Ammon's horn (tissue), 1 donor: ENCODE data around the gene FAM171A2.

Experiments used
- DNase-seq: peaks from one replicate; pipeline ENCODE4 v3.0.0-alpha.2; 2016; ENCODE audit warnings: low spot score

FAM171A2 gene

DNA sequence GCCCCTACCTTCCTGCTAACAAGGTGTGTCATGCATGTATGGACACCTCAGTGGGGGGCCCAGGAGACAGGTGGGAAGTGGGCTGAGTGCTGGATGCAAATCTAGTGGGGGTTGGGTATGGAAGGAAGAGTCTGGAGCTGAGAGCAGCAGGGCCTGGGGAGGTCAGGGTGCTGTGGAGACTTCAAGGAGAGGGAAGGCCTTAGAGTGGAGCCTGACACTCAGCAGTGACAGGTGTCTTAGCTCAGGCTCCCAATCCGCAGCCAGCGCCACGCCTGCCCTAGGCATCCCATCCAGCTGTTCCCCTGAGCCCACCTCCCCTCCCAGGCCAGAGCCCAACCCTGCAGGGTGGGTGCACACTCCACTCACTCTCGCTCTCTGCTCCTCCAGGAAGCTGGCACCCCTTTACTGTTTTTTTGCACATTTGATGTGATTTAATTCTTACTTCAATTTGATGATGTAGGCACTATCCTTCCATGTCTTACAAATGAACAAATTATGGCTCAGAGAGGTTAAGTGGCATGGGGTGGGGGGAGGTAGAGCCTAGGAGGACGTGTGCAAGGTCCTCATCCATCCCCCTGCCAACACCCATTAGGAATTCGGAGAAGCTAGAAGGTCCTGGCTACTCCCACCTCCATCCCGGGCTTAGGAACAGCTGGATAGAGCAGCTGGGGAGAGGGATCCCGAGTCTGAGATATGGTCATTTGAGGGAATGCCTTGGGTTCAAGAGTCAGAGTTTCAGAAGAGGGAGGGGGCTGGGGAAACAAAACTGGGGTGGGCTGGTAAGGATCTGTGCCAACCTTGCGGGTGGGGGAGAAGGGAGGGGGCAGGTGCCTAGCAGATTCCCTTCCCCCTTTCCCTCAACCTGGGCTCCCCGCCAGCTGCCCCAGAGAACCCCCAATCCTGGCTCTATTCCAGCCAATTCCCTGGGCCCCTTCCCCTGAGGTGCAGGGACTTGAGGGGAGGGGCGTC, 2.1 kb downstream of the FAM171A2 start:
- DNase-seq: no peak

DNA sequence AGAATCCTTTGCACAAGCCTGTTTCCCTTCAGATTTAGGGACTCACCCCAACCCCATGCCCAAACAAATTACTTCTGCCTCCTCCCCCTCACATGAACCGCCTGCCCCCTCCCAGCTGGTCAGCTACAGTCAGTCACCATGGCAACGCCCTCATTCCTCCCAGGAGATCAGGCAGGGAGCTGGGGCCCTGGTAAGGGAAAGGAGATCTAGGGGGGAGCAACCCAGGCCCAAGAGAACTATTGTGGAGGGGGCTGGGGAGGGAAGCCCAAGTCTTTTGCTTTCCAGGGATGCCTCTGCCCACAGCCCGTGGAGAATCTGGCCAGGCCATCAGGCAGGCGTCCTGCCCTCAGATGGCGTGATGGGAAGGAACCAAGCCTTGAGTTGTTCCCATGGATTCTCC, 2.8 kb downstream of the FAM171A2 start:
- DNase-seq: no peak

DNA sequence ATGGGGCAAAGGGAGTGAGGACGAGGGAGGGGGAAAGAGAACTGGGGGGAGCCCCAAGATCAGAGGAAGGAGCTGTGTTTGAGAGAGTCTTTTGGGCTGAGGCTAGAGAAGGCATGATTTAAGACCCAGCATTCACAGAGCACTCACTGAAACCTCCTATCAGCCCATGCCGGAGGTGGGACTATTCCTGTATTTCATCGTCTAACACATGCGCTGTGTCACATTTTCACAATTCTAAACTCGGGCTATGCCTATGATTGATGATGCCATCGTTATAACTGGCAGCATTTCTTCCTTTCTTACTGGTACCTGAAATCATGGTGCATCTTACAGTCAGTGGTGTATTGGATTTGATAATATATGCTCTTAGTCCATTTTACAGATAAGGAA, 3.5 kb downstream of the FAM171A2 start:
- DNase-seq: peak; percentile 40

DNA sequence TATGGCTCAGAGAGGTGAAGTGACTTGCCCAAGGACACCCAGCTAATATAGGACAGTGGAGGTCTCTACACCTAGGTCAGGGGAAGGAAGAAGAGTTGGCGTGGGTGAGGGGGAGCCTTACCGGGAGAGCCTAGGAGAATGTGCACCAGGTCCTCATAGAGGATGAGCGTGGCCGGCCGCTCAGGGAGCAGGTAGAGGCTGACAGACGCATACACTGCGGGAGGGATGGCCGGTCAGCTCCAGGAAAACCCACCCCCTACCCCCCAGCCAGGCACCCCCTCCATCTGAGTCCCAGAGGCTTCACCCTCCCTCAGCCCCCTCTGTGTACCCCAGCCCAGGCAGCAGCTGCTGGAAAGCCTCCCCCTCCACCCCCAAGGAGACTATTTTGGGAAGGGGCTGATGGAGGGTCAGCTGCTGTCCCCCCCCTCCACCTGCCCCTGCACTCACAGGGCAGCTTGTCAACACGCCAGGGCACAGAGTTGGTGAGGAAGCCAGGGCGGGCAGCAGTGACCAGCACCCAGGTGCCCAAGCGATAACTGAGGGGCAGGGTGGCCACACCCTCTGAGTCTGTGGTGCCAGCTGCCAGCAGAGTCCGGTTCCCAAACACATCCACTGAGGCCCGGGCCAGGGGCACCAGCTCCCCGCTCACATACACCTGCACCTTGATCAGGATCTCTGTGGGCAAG, 4.1 kb downstream of the FAM171A2 start:
- DNase-seq: no peak

DNA sequence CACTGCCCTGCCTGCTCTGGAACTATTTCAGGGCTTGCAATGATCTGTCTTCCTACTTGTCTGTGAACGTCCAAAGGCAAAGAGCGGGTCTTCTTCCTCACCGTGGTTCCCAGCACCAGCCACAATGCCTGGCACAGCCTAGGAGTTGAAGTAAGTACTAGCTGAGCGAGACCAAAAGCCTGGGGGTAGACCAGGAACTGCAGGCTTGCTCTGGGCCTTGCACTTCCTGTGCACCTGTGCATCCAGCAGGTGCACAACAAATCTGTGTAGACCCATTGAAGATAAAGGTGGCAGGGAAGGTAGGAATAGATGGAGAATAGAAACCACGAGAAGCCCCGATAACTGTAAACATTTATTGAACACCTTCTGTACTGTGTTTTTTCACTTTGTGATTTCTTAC, 4.6 kb downstream of the FAM171A2 start:
- DNase-seq: no peak

DNA sequence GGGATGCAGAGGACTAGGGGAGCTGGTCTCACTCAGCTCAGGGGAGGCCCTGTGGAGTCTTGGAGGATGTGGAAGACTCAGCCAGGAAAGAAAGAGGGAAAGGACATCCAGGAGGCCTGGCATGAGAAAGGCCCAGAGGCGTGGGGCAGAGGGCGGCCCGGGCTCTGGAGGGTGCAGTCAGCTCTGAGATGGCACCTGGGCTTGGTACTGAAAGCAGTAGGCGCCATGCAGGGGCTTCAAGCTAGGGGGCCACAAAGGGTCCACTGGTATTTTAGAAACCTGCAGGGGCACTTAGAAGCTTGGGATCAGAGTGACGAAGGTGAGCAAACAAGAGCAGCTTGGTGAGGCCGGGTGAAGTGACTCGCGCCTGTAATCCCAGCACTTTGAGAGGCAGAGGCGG, 5.6 kb downstream of the FAM171A2 start:
- no peak for DNase-seq

DNA sequence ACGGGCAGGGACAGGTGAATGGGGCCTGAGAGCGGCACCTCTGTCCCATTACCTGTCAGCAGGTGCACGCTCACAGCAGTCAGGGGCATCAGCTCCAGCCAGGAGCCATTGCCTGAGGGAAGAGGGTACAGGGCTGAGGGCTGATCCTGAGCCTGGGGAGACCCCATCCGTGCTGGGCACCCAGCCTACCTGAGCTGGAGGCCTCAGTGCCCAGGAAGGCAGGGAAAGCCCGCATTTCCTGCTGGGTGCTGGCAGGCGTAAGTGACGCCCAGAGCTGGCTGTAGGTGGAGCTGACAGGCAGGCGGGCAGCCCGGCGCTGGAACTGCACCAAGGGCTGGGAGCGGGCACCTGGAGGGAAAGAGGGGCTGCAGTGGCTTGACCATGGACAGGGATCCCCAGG, 7.4 kb downstream of the FAM171A2 start:
- DNase-seq: no peak

DNA sequence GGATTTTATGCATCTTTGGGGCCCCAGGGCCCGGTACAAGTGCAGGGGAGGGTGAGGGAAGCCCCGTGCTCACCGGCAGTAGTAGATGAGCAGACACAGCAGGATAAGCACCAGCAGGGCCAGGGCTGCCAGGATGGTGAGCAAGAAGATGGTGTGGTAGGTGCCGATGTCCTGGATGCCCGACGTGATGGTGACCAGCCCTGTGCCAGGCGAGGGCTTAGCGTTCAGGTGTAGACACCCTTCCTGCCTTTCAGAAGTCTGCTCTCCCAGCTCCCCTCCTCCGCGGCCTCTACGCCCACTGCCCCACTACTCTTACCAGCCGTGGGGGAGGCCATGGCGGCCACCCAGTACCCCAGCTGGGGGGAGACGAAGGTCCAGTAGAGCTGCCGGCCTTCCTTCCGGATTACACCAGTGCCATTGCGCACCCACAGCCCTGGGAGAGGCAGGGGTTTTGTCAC, 8.0 kb downstream of the FAM171A2 start:
- no peak for DNase-seq

DNA sequence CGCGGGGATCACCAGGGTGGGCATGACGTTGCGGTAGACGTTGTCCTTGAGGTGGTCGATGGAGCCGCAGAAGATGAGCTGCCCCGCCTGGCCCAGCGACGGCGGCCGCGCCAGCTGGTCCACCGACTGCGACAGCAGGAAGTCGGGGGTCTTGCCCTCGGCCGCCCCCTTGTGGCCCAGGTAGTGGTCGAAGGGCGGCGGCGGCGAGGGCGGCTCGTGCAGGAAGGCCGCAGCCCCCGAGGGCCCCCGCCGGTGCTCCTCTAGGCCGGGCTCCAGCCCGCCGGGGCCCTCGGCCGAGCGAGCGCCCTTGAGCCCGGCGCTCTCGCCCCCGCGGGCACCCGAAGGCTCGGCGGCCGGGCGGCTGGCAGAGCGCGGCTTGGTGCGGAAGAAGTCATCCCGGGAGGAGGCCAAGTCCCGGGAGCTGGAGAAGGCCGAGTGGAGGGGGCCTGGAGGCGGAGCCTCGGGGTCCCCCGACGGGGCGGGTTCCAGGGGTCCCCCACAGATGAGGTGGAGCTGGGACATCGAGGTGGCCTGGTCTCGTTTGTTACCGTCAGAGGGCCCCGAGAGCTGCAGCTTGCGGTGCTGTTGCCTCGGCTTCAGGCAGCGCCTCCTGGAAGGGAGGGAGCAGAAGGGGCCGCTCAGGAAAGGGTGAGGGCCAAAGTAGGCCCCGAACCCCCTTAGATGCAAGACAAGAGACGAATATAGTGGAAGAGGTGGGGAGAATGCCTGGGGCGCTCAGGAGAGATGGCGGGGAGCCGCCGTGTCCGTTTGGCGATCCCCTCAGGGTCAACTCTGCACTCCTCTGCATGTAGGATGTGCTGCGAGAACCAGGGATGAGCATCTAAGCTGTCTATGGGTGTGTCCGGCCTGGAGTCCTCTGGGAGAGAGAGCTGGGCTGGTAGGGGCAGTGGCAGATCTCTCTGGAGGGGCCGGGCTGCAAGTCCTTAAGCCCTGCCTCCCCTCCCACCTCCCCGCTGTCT, 8.8 kb downstream of the FAM171A2 start:
- no peak for DNase-seq

DNA sequence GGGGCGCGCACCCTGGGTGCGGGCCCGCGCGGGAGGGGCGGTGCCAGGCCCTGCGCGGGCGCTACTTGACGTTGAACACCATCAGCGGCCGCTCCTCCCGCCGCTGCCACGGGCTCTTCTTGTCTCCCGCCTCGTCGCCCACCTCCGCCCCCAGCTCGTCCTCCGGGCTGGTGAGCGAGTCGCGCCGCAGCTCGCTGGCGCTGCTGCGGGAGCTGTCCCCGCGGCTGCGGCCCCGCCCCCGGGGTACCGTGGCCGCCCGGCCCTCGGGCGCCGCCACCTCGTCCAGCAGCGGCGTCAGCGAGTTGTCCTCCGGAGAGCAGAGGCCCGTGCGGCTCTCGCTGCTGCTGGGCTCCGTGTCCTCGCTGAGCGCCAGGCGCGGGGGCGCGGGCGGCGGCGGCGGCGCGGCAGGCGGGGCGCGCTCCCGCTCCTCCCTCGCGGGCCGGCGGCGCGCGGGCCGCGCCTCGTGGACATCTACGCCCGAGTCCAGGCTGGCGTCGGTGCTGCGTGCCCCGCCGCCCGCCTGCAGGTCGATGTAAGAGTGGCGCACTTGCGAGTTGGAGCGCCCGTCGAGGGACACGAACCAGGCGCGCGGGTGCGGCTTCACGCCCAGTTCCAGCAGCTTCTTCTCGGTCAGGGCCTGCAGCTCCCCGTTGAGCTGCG, 9.9 kb downstream of the FAM171A2 start:
- no peak for DNase-seq

DNA sequence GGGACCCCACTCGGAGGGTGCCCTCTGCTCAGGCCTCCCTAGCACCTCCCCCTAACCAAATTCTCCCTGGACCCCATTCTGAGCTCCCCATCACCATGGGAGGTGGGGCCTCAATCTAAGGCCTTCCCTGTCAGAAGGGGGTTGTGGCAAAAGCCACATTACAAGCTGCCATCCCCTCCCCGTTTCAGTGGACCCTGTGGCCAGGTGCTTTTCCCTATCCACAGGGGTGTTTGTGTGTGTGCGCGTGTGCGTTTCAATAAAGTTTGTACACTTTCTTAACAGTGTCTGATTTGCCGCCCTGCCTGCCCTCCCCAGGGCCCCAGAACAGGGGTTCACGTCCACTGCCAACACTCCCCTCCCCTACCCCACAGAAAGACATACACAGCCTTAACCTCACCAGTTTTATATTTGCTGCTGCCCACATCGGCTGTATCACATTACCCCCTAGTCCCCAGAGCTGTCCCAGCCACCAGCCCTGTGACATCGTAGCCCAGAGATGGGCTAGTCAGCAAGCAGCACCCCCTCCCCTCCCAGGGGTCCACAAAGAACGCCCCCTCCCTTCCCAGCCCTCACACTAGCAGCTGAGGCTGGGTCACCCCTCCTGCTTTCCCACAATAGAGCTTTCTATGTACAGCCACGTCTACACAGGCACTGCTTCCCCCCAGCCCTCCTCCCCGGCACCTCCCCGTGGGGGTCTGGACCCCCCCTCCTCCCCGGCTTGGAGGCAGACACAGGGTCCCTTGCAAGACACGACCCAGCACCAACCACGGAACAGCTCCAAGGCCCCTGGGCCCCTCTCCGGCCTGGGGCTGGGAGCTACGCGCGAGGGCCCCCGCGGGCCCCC, 10.6 kb downstream of the FAM171A2 start:
- DNase-seq: no peak

DNA sequence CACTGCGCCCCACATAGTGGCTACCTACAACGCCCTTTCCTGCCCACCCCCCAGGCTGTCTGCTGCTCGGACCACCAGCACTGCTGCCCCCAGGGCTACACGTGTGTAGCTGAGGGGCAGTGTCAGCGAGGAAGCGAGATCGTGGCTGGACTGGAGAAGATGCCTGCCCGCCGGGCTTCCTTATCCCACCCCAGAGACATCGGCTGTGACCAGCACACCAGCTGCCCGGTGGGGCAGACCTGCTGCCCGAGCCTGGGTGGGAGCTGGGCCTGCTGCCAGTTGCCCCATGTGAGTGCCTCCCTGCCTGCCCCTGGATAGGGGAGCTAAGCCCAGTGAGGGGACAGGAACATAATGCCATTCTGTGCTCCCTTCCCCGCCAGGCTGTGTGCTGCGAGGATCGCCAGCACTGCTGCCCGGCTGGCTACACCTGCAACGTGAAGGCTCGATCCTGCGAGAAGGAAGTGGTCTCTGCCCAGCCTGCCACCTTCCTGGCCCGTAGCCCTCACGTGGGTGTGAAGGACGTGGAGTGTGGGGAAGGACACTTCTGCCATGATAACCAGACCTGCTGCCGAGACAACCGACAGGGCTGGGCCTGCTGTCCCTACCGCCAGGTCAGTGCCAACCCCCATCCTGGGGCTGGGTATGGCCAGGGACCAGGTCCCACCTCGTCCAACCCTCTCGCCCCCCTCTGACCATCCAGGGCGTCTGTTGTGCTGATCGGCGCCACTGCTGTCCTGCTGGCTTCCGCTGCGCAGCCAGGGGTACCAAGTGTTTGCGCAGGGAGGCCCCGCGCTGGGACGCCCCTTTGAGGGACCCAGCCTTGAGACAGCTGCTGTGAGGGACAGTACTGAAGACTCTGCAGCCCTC, 11.5 kb downstream of the FAM171A2 start:
- no peak for DNase-seq

DNA sequence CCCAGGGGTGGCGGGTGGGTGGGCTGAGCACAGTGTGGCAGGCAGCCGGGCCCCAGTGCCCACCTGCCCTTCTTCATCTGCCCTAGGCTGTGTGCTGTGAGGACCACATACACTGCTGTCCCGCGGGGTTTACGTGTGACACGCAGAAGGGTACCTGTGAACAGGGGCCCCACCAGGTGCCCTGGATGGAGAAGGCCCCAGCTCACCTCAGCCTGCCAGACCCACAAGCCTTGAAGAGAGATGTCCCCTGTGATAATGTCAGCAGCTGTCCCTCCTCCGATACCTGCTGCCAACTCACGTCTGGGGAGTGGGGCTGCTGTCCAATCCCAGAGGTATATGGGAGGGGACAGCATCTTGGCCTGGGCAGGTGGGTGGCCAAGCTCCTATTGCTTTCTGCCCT, 12.2 kb downstream of the FAM171A2 start:
- no peak for DNase-seq

DNA sequence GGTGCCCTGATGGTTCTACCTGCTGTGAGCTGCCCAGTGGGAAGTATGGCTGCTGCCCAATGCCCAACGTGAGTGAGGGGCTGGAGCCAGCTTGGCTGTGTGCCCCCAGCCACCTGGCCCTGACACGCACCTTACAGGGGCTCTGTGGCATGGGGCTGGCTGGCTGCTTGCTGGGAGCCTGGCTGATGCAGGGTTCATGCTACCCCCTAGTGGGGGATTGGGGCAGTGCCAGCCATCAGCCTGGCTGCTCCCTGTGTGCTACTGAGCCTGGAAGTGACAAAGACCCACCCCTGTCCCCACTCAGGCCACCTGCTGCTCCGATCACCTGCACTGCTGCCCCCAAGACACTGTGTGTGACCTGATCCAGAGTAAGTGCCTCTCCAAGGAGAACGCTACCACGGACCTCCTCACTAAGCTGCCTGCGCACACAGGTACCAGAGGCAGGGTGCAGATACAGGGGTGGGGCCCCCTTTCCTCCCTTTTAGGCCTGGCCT, 12.9 kb downstream of the FAM171A2 start:
- peak; percentile 82 for DNase-seq

DNA sequence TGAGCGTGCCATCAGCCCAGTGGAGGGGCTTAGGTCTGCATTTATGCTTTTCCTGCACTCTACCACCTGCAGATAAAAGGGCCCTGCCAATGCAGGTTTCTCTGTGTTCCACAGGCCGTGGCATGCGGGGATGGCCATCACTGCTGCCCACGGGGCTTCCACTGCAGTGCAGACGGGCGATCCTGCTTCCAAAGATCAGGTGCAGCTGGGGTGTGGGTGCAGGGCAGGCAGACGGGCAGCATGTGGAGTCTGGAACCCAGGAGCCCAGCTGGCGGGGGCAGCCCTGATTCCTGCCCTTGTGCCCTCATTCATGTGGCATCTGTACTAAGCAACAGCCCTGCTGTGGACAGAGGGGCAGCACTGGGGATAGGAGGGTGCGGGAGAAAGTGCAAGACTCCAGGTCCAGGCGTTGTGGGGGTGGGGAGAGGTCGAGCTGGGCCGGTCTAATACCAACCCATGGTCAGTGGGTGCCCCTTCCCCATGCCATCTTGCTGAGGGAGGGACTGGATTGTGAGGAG, 14.0 kb downstream of the FAM171A2 start:
- no peak for DNase-seq

DNA sequence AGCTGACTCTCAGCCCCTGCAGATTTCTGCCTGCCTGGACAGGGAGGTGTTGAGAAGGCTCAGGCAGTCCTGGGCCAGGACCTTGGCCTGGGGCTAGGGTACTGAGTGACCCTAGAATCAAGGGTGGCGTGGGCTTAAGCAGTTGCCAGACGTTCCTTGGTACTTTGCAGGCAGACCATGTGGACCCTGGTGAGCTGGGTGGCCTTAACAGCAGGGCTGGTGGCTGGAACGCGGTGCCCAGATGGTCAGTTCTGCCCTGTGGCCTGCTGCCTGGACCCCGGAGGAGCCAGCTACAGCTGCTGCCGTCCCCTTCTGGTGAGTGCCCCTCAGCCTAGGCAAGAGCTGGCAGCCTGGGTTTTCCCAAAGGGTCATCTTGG, 14.7 kb downstream of the FAM171A2 start:
- DNase-seq: no peak

DNA sequence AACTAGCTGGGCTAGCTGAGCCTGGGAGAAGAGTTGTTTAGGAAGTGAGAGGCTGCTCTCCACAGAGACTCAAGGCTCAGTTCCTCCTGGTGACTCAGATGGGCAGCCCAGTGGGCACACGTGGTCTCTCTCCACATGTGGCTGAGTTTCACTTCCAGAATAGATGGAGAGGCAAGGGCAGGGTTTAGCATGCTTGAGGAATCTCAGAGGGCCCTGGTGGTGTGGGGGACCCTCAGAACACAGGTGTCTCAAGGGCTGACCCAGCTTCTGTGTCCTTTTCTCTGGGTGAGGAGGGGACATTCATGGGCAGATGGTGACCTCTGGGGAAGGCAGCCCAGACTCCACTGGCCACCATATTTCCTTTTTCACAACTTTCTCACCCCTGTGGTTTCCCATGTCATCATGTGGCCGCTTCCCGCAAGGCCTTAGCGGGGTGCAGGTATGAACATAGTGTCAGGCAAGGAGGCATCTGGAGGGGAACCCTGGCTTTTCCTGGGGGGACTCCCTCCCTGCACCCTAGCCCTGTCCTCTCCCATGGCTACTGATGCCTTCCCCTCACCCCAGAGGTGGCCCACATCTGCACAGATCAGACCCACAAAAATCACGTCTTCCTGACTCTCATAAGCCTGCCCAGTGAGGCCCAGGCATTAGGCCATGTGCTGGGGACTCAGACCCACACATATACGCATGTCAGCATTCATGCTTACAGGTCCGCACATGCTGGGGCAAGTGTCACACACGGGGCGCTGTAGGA, 15.2 kb downstream of the FAM171A2 start:
- DNase-seq: peak; percentile 83
